Glomerular visceral epithelial cell (primary cell): ENCODE data around the gene FANCE.
A peak's percentile ranks its signal among the peaks of the same experiment; 100 is the strongest.

Experiments
- DNase-seq: peaks from one replicate; pipeline ENCODE4 v3.0.0-alpha.2; 2016; ENCODE audit errors: extremely low spot score

Gene FANCE

DNA sequence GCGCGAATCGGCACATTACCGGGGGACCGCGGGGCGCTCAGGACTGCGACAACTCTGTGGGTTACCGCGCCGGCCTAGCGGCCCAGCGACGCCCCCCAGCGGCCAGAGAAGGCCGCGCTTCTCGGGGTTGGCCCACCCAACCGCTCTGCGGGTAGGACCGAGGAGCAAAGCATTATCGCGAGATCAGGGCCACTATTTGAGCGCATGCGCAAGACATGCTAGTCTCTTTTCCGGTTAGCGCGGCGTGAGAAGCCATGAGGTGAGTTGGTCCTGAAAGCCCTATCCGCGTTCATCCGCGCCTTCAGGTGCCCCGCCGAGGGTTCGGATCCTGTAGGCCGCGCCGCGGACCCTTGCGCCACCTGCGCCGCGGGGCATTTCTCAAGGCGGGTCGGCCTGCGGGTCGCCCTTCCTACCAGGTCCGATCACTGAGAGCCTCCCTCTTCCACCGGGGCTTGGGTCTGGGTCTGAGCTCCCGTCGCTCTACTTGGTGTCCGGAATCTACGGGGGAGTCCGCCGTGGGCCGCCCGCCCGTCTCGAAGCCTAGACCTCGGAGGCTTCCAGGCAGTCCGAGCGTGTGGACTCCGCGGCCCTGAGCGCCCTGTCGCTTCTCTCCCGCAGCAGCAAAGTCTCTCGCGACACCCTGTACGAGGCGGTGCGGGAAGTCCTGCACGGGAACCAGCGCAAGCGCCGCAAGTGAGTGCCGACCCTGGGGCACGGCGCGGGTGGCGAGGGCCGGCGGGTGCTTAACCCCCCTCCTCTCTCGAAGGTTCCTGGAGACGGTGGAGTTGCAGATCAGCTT lies 16.2 kb downstream of the FANCE start, which contains the start of gene RPL10A:
RPL10A (plus strand) TSS at position 221 of the 799 bp plus-strand sequence; CDS start at position 255, 34 bp downstream.
- DNase-seq, result peak; percentile 96

DNA sequence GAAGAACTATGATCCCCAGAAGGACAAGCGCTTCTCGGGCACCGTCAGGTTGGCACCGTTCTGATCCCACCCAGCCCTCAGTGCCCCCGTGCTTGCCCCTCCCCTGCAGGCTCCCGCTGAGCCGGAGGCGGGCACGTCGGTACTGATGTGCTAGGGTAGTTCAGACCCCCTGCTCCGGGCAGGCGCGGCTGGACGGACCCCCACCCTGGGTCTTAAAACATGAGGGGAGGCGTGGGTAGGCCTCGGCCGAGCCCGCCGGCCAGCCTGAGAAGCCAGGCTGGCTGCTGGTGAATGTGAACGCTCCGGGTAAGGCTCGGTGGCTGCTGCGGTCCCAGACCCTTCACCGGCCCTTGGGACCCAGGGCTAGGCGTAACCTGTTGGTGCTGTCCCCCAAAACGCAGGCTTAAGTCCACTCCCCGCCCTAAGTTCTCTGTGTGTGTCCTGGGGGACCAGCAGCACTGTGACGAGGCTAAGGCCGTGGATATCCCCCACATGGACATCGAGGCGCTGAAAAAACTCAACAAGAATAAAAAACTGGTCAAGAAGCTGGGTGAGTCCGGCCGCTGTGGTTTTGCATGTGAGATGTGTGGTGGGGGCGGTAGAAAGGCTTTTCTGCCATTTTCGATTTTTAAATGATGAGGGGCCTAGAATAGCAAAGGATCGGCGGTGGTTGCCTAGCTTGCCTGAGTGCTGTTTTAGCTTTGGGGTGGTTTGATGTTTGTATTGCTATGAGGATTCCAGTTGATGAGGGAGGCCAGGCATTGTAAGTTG lies 17.0 kb downstream of the FANCE start:
- DNase-seq, result no peak

DNA sequence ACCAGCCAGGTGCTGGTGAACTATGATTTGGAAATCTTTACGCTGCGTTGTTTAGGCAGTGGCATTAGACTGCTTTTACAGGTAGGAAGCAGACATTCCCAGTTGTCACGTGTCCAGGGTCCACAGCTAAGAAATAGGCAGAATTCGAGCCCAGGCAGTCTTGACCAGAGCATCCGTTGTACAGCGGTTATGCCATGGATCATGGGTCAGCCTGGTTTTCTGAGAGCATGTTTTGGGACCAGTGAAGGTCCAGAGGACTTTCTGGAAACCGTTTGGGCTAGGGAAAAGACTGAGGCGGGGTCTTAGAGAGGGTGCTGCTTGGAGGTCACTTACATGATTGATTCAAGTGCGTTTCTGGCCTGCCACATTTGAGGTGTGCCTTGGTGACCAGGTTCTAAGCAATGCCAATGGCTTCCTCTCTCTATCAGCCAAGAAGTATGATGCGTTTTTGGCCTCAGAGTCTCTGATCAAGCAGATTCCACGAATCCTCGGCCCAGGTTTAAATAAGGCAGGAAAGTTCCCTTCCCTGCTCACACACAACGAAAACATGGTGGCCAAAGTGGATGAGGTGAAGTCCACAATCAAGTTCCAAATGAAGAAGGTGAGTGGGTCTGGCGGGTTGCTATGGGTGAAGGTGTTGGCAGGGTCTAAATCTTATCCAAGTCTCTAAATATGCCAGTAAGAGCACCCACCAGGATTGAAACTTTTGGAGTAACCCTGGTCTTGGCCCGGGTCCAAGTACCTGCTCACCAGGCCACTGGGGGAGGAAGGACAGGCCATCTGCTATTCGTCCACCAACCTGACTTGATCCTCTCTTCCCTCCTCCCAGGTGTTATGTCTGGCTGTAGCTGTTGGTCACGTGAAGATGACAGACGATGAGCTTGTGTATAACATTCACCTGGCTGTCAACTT lies 17.9 kb downstream of the FANCE start:
- peak; percentile 36 for DNase-seq

DNA sequence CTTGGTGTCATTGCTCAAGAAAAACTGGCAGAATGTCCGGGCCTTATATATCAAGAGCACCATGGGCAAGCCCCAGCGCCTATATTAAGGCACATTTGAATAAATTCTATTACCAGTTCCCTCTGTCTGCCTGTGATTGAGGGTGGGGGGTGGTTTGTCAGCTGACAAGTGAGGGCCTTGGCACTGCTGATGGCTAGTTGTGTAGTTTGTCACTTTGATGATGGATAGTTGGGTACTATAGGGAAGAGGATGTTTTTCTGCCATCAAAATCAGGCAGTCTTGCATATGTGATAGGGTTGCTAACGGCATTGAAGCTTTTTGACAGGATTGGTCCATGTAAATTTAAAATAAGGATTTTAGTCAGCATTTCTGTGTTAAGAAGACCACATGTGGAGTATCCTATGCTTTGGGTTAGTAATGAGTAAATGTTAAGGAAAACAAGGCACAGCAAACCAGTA lies 18.6 kb downstream of the FANCE start:
- no peak for DNase-seq

DNA sequence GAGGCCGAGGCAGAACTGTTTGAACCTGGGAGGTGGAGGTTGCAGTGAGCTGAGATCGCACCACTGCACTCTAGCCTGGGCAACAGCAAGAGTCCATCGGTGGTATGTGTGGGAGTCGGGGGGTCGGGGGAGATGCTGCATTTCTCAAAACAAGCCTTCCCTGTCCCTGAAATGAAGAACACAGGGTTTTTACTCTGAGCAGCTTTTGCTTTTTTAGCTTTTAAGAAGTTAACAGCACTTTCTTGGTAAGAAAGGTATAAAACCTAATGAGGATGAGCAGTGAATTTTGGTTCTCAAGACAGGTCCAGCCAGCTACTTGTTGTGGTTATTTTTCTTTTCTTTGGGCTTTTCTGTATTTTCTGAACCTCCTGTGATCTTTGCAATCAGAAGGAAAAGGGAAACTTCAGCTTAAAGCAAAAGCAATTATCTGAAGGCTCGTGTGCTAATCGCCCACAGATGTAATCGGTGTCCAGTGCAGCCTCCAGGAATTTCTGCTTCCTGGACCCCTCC lies 19.8 kb downstream of the FANCE start:
- DNase-seq, result no peak

DNA sequence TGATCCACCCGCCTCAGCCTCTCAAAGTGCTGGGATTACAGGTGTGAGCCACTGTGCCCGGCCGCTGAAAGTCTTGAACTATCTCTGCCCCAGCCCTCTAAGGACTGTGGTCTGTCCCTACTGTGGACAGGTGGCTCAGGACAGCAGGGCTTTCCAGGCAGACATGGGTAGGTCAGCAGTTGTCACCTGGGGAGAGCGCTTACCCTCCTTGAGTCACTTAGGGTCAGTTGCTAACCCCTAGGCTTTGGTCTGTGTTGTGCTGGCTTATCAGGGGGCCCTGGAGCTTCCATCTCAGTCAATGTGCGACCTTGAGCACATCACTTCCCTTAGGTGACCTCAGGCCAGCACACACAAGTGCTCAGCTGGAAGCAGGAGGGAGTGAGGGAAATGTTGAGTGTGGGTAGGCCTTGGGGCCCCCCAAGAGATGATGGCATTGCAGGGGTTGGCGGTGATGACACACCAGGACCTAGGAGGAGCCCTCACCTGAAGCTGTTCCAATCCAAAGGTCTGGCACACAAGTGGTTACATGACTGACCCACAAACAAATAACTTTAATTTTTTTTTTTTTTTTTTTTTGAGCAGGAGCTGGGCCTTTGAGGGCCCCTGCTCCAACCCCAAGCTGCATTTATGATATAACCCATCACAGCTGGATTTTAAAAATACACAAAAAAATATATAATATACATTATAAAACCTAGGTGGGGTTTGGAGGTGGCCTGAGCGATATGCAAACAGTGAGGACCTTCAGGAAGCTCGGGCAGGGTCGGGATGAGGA lies 21.1 kb downstream of the FANCE start:
- no peak for DNase-seq

DNA sequence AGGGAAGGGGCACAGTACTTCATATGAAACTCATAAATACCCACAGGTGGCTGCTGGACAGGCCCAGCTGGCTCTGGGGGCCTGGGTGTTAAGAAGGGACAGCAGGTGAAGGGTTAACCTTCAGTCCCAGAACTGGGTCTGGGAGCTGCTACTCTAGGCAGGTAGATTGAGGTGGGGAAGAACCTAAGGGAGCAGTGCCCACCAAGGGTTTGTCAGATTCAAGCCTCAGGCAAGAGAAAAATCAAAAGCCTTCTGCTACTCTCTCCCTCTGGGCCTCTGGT lies 21.7 kb downstream of the FANCE start:
- no peak for DNase-seq

DNA sequence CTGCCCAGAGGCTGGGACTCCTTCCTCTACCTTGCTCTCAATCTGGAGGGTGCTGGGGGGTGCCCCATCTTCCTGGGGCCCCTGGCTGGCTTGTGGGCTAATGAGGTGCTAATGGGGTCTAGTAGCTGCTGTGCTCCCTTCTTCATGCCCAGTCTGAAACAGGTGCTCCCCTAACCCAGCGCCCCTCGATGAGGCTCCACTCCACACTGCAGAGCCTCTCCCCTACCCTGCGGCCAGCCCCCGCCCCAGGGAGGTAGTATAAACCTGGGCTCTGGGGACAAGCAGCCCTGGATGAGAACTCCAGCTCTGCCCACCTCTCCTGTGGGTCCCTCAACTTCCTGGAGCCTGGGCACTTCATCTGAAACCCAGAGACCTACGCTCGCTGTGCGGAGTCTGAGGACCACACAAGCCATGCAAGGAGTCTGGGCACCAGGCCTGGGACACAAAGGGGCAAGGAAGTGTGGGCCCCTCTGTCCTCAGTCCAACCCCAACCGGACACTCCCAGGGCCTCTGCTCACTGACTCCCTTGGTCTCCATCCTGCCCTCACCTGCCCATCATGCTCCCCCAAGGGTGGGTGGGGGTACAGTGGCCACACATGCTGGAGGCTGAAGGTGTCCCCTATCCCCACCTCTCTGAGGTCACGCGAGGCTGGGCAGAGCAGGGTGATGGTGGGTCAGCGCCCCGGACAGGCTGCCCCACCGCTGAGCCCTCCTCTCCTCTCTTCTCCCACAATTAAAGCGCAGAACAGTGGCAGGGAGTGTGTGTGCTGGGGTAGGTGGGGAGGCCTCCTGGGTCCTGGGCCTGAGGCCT lies 22.2 kb downstream of the FANCE start:
- no peak for DNase-seq

DNA sequence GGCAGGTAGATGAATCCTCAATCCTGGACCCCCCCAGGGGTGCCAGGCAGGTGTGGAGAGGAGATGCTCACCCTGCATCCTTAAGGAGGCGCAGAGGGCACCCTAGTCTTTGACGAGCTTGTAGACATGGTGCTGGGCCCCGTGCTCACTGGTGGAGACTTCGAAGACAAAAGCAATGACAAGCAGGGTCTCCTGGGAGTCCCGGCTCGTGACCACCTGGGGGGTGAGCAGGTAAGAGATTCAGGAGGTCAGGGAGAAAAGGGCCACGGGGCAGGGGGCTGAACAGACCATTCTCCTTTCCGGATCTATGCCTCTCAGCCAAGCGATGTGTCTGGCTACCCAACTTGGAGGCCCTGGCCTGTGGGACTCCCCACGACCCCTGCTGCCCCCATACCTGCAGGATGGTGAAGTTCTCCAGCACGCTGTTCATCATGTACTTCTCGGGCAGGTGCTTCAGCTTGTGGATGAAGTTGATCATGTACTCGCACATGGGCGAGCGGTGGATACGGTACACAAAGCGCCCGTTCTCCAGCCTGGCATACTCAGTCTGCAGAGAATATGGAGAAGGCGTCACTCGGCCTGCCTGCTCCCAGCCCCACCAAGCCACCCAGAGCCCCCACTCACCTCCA lies 22.9 kb downstream of the FANCE start:
- DNase-seq, result no peak

DNA sequence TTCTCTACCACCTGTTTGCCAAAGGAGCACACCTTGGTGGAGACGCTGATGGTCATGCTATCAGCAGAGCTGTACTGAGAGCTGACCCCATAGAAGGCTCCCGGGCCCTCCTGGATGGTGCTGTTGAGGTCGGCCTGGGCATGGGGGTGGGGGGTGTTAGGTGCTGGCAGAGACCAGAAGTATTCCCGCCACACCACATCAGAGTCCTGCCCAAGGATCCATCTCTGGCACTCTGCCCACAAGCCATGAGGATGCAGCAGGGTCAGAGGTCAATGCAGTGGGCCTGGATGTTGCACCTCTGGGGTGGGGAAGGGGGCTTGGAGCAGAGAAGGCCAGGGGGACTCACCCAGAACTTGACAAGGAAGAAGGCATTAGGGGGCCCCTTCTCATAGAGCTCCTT lies 23.4 kb downstream of the FANCE start:
- no peak for DNase-seq

DNA sequence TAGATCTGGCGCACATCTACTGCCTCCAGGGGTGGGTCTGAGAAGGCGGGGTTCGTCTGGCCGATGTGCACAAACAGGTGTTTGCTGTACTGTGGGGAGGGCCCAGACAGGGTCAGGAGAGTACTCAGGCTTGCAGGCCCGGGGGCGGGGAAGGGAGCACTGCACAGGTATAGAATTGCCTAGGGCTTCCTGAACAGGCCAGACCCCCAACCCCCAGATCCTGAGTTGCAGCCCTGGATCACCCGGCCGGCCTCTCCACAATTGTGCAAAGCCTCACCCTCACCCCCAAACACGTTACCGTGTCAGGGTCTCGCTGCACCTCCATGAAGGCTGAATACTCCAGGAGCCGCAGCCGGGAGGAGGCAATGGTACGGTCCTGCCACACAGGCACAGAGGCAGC lies 23.9 kb downstream of the FANCE start:
- DNase-seq, result no peak

DNA sequence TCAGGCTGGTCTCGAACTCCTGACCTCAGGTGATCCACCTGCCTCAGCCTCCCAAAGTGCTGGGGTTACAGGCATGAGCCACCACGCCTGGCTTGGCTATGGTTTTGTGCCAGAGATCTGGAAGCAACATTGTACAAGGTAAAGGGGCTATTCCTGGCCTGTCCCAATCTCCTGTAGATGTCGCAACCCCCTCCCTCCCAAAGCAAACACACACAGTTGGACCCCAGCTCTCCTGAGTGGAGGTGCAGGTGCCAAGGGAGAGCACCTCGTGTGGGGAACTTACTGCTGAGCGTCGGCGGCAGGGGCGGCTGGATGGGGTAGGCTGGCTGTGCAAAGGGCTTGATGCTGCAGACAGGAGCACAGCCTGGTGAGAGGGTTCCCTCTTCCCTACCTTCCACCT lies 24.9 kb downstream of the FANCE start:
- no peak for DNase-seq

DNA sequence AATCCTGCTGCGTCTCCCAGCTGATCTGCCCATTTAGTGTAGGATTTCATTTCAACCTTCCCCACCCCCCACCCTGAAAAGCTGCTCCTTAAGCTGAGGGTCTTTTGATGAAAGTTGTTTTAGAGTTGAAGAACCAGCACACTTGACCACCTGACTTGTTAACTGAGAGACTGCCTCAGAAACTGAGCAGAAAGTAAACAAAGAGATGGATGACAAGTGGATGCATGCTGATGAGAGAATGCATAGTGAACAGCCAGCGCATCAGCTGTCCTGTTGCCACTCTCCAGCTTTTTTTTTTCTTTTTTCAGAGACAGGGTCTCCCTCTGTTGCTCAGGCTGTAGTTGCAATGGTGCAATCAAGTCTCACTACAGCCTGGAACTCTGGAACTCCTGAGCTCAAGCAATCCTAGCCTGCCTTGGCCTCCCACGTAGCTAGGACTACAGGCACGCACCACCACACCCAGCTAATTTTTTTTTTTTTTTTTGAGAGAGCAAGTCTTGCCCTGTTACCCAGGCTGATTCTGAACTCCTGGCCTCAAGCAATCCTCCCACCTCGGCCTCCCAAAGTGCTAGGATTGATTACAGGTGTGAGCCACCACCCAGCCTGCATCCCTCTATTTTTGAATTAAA lies 25.5 kb downstream of the FANCE start:
- no peak for DNase-seq

DNA sequence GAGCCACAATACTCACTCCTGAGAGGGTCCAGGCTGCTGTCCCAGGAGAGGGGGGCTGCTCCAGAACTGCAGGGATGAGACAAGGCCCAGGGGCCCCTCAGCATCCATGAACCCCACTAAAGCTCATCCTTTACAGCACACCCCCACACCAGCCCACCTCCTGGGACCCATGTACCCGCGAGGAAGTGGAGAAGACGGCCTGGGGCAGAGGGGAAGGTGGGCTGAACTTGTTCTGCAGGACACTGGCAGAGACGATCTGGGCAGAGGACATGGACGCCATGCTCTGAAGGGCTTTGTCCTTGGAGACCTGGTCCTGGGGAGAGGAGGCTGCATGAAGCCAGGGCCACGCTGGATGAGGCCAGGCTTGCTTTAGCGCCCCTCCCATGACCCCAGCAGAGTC lies 26.1 kb downstream of the FANCE start:
- DNase-seq, result no peak

DNA sequence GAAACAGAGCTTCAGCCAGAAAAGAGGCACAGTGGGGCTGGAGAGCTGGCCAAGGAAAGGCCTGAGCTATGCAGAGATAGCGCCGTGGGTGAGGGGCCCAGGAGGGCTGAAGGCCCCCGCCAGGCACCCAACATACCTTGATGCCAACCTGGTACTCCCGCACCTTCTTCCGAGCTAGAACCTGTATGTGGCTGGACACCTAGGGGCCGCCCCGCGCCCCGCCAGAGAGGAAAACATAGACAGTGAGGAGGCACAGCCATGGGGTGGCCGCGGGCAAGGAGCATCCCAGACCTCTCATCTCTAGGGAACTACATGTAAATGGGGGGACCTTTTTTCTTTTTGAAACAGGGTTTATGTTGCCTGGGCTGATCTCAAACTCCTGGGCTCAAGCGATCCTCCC lies 28.0 kb downstream of the FANCE start:
- no peak for DNase-seq

DNA sequence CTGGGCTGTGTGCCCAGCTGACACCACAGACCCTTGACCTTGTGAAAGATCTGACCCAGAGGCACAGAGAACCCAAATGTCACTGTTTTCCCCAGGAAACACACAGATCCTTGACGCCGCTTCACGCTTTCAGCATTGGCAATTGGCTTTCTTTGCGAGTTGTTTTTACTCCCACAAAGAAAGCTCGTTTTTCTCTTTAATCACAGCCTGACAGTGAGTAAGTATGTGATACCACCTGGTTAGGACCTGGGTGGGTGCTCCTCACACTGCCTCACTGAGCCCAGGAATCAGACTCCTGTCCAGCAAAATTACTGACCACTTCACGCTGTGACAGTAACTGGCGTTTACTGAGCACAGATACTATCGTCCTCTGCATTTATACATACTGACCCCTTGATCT lies 29.1 kb downstream of the FANCE start:
- DNase-seq, result no peak

DNA sequence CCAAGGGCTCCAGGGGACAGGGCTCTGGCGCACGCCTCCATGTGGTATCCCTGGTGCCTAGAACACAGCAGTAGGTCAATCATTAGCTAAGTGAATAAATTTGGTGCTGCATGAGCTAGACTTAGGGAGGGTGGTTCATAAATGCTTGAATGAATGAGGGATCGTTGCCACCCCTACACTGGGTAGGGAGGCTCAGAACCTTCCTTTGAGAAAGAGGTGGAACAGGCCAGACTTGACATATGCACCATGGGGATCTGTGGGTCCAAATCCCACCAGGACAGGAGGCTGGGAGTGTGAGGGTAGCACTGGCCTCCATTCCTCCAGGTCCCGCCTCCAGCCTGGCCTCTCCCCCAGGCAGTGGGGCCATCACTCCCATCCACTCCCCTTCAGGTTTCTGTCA lies 30.9 kb downstream of the FANCE start:
- no peak for DNase-seq

DNA sequence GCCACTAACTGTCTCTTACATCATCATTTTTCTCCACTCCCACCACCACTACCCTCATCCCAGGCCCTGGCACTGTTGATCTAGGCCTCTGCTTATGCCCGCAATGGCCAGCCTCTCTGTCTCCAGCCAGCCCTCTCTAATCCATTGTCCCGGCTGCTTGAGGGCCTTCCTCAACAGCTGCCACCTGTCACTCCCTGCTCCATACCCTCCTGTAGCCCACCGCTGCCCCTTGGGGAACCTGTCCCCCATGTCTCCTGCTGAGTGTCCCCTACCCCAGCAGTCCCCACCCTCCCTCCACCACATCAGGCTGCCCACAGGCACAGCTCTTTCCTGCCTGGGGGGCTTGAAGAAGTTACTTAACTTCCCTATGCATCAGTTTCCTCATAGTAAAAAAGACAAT lies 31.4 kb downstream of the FANCE start:
- no peak for DNase-seq

DNA sequence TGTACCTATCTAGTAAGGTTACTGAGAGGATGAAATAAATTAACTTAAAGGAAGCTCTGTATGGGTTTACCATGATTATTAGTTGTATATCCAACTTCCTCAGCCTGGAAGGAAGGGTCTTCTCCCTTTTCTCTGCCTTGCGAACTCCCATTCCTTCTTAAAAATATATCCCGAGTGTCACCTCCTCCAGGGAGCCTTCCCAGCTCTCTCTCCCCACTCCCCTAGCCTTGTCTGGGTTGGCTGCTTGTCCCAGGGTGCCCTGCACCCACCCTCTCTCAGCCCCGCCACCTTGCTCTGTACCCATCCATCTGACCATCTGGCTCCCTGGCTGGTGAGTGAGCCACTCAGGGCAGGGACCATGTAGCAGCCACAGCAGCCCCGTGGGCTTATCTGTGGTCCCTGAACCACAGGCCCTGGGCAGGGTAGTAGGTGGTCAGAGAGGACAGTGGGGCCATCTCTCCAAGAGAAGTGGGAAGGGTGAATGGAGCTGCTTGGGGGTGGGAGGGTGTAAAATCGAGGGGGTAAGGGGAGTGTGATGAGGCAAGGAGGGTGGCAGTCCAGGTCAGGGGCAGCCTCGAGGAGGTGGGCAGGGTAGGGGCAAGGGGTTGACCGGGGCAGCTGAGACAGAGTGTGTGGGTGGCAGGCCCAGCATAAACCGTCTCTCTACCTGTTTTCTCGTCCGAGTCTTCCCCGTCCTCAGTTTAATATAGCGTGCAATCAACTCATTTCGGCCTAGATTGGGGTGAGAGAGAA lies 31.9 kb downstream of the FANCE start:
- no peak for DNase-seq
